GM12872 (cell line): ENCODE measurements around the gene PSEN1.

Experiments
- CTCF ChIP-seq: IDR thresholded peaks from 3 replicates; pipeline ENCODE4 v1.5.1; 2011; ENCODE audit warnings: low read depth, mild to moderate bottlenecking, low read length, moderate library complexity; ENCODE audit not compliant: insufficient read depth

PSEN1 gene

GRCh38 chr14:73208390-73208789 lies 72.1 kb downstream of the PSEN1 start:
- no peak for TF ChIP-seq CTCF

- TF ChIP-seq CTCF = no peak
Measured at GRCh38 chr14:73208846-73209245, 72.5 kb downstream of the PSEN1 start.

- TF ChIP-seq CTCF = no peak
Measured at GRCh38 chr14:73209953-73210352, 73.6 kb downstream of the PSEN1 start.

- TF ChIP-seq CTCF = no peak
Measured at GRCh38 chr14:73211251-73212040, 75.1 kb downstream of the PSEN1 start.

- no peak for TF ChIP-seq CTCF
Measured at GRCh38 chr14:73216030-73216429, 79.7 kb downstream of the PSEN1 start.

- TF ChIP-seq CTCF = no peak
Measured at GRCh38 chr14:73217411-73217810, 81.1 kb downstream of the PSEN1 start.

- no peak for TF ChIP-seq CTCF
Measured at GRCh38 chr14:73220061-73220460, 83.8 kb downstream of the PSEN1 start.

- TF ChIP-seq CTCF = no peak
Measured at GRCh38 chr14:73220634-73221033, 84.3 kb downstream of the PSEN1 start.
